Left ventricle myocardium inferior (tissue), 1 donor: Measurements from ENCODE around the gene HIPK2. TPM values are rescaled to one million over a fixed set of nuclear protein-coding genes. Genes with fewer than 3 reads are reported as not detected.
A peak's percentile ranks its signal among the peaks of the same experiment; 100 is the strongest.
"Not testable (repeated sequence)": the region's sequence is repeated elsewhere in the genome, so short reads cannot be mapped to it uniquely, and the experiment has no call there.

ENCODE experiments used
- DNase-seq: peaks from one replicate; pipeline ENCODE4 v3.0.0-alpha.2; 2020
- H3K27ac ChIP-seq: fragments of 200-600 bp; replicated peaks from 2 replicates; pipeline ENCODE4 v1.8.0; 2021
- H3K27me3 ChIP-seq: fragments of 200-600 bp; 2 replicates; pipeline ENCODE4 v1.8.0; 2021; ENCODE audit warnings: low read depth
- H3K36me3 ChIP-seq: fragments of 200-600 bp; 2 replicates; pipeline ENCODE4 v1.8.0; 2021
- H3K4me1 ChIP-seq: fragments of 200-600 bp; 2 replicates; pipeline ENCODE4 v1.8.0; 2021
- H3K4me3 ChIP-seq: fragments of 200-600 bp; 2 replicates; pipeline ENCODE4 v1.8.0; 2021; ENCODE audit warnings: mild to moderate bottlenecking, moderate library complexity
- H3K9me3 ChIP-seq: fragments of 200-600 bp; replicated peaks from 2 replicates; pipeline ENCODE4 v1.8.0; 2021
- CTCF ChIP-seq: fragments of 200-600 bp; IDR thresholded peaks from 2 replicates; pipeline ENCODE4 v1.8.0; 2021; ENCODE audit warnings: antibody characterized with exemption, mild to moderate bottlenecking, borderline replicate concordance
- intact Hi-C: fragments of 100-400 bp; cut with micrococcal nuclease; formaldehyde crosslinking; loops from one replicate; pipeline ENCODE4 v1.11.0; 2022
- total RNA-seq: library from RNA; stranded (reverse); fragmentation: NEBNext Ultra II Directional; extraction: Animal tissue kit (Norgen Biotek cat#: 25700); gene quantifications from one replicate; pipeline ENCODE4 v1.2.1, GENCODE V29; 2021
- donor health status: DM: no; HTN: yes; CAD: no; lungs with severe emphysema.

HIPK2 gene
- total RNA-seq, 1 donor from 2014 or later = 127 TPM

GRCh38 chr7:139617074-139617473 lies 160.7 kb downstream of the HIPK2 start:
- no peak overlapping the region for H3K27ac ChIP-seq
- H3K4me3 ChIP-seq = no peak overlapping the region
- H3K36me3 ChIP-seq = peaks cover 91% of the 10 kb centered on the region
- H3K9me3 ChIP-seq = no peaks in the 10 kb centered on the region
- no peak for DNase-seq
- TF ChIP-seq CTCF = no peak
- peaks cover 10% of the 10 kb centered on the region for H3K4me1 ChIP-seq
- intact Hi-C loops = loop anchor here (10.0 kb wide), 1 partner anchor 388 kb away; no protein-coding TSS in a partner anchor
- H3K27me3 ChIP-seq = no peaks in the 10 kb centered on the region

- Histone ChIP-seq H3K27me3 (no peaks in the 10 kb centered on the region), H3K4me1 (peaks cover 6% of the 10 kb centered on the region), H3K27ac (no peak overlapping the region), H3K9me3 (no peaks in the 10 kb centered on the region), H3K4me3 (no peak overlapping the region), H3K36me3 (peaks cover 94% of the 10 kb centered on the region)
- TF ChIP-seq CTCF = no peak
- no peak for DNase-seq
- intact Hi-C loops = loop anchor here (10.0 kb wide), 1 partner anchor 390 kb away; no protein-coding TSS in a partner anchor
Measured at GRCh38 chr7:139614886-139615285, 162.9 kb downstream of the HIPK2 start.

DNA sequence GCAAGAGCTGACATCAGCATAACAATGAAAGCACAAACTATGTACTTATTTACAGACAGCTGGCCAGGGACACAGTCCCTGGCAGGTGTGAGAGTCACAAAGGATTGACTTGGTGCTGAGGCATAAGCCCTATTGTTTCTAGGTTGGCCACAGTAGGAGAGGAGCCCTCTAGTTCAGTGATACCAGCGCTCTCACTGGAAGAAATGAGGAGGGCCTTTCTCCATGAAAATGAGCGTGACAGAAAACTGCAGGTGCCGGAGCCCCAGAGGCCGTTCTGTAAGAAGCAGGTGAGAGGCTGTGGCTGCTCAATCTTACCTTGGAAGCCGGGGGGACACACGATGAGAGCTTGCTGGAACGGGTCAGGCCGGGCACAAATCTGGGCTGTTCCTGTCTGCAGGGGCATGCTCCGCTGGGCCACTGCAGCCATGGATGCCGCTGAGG lies 163.8 kb downstream of the HIPK2 start:
- DNase-seq = no peak
- Histone ChIP-seq H3K4me1 (no peaks in the 10 kb centered on the region), H3K27ac (no peak overlapping the region), H3K36me3 (peaks cover 92% of the 10 kb centered on the region), H3K9me3 (no peaks in the 10 kb centered on the region), H3K4me3 (no peak overlapping the region), H3K27me3 (no peaks in the 10 kb centered on the region)
- intact Hi-C loops = loop anchor here (10.0 kb wide), 1 partner anchor 391 kb away; no protein-coding TSS in a partner anchor
- TF ChIP-seq CTCF = no peak

DNA sequence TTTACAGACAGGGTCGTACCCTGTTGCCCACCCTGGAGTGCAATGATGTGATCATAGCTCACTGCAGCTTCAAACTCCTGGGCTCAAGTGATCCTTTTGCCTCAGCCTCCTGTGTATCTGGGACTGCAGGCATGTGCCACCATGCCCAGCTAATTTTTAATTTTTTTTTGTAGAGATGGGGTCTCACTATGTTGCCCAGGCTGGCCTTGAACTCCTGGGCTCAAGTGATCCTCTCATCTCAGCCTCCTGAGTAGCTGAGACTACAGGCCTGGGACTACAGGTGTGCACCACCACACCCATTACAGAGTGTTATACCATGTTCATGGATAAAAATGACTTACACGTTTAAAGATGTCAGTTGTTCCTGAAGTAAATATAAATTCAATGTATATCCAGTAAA lies 166.2 kb downstream of the HIPK2 start:
- H3K9me3 ChIP-seq, DNase-seq, H3K27me3 ChIP-seq, H3K27ac ChIP-seq, H3K4me3 ChIP-seq, H3K4me1 ChIP-seq: not testable (repeated sequence)
- peaks cover 90% of the 10 kb centered on the region for H3K36me3 ChIP-seq
- intact Hi-C loops = loop anchor here (10.0 kb wide), 1 partner anchor 393 kb away; no protein-coding TSS in a partner anchor

DNA sequence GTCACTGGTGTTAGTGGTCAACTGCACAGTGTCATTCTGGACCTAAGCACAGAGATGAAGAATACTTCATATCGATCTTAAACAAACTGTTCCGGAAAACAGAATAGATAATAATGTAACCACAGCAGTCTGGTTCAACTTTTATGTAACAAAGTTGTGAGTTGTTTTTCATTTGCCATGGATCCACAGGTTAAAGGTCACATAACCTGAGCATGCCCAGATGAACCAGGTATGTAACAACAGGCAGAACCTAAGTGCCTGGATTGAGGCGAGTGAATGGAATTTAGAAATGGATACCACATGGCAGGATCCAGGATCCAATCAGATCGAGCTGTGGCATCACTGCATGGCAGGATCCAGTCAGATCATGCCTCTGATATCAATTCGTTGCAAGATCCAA lies 167.2 kb downstream of the HIPK2 start:
- no peak overlapping the region for H3K4me3 ChIP-seq
- TF ChIP-seq CTCF = no peak
- peaks cover 90% of the 10 kb centered on the region for H3K36me3 ChIP-seq
- H3K27ac ChIP-seq = no peak overlapping the region
- no peaks in the 10 kb centered on the region for H3K27me3 ChIP-seq
- no peaks in the 10 kb centered on the region for H3K4me1 ChIP-seq
- intact Hi-C loops = loop anchor here (10.0 kb wide), 1 partner anchor 394 kb away; no protein-coding TSS in a partner anchor
- no peaks in the 10 kb centered on the region for H3K9me3 ChIP-seq
- DNase-seq = no peak

DNA sequence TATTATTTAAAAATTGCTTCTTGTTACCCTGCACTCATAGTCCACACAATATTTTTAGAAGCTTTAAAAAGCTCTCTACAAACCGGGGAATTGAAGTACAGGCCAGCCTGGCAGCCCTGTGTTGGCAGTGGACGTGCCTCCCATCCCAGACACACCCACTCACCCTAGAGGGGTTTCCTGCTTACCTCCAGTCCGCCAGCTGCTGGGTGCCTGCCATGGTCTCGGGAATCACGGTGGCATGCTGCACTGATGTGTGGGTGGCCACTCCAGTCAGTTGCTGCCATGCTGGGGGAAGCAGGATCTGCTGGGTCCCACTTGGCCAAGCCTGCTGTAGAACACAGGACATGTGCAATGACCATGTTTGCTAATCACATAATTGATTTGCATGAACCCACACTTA lies 173.9 kb downstream of the HIPK2 start:
- intact Hi-C loops = no loop called here

More for the DNA sequence above, 173.9 kb downstream of the HIPK2 start:
- no peak for TF ChIP-seq CTCF
- Histone ChIP-seq H3K36me3 (peaks cover 87% of the 10 kb centered on the region), H3K9me3 (no peaks in the 10 kb centered on the region), H3K27ac (no peak overlapping the region), H3K4me3 (no peak overlapping the region), H3K4me1 (peaks cover 25% of the 10 kb centered on the region), H3K27me3 (no peaks in the 10 kb centered on the region)
- peak; percentile 39 for DNase-seq
